Ishikawa (cell line): ENCODE results near the gene DDX5.

Experiments used
- CEBPB ChIP-seq: IDR thresholded peaks from 2 replicates; pipeline ENCODE4 v1.6.1; 2012
- CREB1 ChIP-seq: IDR thresholded peaks from 2 replicates; pipeline ENCODE4 v1.6.1; 2012; ENCODE audit warnings: low read depth
- EGR1 ChIP-seq: IDR thresholded peaks from 2 replicates; pipeline ENCODE4 v1.6.1; 2012
- EP300 ChIP-seq: IDR thresholded peaks from 2 replicates; pipeline ENCODE4 v1.6.1; 2012; ENCODE audit warnings: borderline replicate concordance
- FOXM1 ChIP-seq: IDR thresholded peaks from 2 replicates; pipeline ENCODE4 v1.6.1; 2012; ENCODE audit warnings: low read depth, borderline replicate concordance
- NFIC ChIP-seq: IDR thresholded peaks from 2 replicates; pipeline ENCODE4 v1.6.1; 2012
- RAD21 ChIP-seq: IDR thresholded peaks from 2 replicates; pipeline ENCODE4 v1.6.1; 2012; ENCODE audit warnings: low read depth
- TAF1 ChIP-seq: IDR thresholded peaks from 2 replicates; pipeline ENCODE4 v1.6.1; 2012; ENCODE audit warnings: low read depth, mild to moderate bottlenecking
- TCF12 ChIP-seq: IDR thresholded peaks from 2 replicates; pipeline ENCODE4 v1.6.1; 2012; ENCODE audit warnings: low read depth
- TEAD4 ChIP-seq: IDR thresholded peaks from 2 replicates; pipeline ENCODE4 v1.6.1; 2012
- YY1 ChIP-seq: IDR thresholded peaks from 2 replicates; pipeline ENCODE4 v1.6.1; 2012; ENCODE audit warnings: low read depth
- ZBTB7A ChIP-seq: IDR thresholded peaks from 2 replicates; pipeline ENCODE4 v1.6.1; 2012; ENCODE audit warnings: low read depth
- TF ChIP-seq, protein P1 (sequence below): IDR thresholded peaks from 2 replicates; pipeline ENCODE4 v1.6.1; 2012; ENCODE audit warnings: low read depth, mild to moderate bottlenecking
- TF ChIP-seq, protein P2 (sequence below): IDR thresholded peaks from 2 replicates; pipeline ENCODE4 v1.6.1; 2012
- TF ChIP-seq, protein P3 (sequence below): IDR thresholded peaks from 2 replicates; pipeline ENCODE4 v1.6.1; 2012

The DDX5 gene

DNA sequence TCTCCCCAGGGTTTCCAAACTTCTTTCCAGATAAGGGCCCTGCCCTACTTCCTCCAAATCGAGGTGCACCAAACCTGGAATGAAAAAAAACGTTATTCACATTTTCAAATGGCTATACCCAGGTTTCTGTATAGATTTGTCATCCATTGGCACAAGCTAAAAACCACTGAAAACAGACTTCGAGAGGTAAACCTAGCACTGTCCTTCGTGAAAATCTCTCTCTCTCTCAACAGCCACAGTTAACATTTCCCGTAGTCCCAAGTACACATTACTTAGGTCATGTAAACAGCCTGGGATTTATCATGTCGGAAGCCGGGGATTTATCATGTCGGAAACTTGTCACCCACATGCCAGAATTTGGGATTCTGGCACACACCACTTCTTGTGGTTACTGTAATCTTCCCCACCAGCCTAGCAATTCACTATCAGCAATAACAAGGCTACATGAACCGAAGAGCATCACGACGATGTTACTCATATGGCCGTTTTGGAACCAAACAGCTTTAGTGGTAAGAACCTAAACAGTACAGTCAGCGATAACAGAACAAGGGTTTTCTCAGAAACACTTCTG lies 1.2 kb downstream of the DDX5 start:
- no peak for TF ChIP-seq ZBTB7A
- TF ChIP-seq RAD21 = no peak
- no peak for TF ChIP-seq FOXM1
- TF ChIP-seq TCF12 = no peak
- no peak for TF ChIP-seq EGR1
- TF ChIP-seq EP300 = no peak
- TF ChIP-seq NFIC = no peak
- TF ChIP-seq CREB1 = no peak
- TF ChIP-seq CEBPB = no peak
- TF ChIP-seq, protein P1, sequence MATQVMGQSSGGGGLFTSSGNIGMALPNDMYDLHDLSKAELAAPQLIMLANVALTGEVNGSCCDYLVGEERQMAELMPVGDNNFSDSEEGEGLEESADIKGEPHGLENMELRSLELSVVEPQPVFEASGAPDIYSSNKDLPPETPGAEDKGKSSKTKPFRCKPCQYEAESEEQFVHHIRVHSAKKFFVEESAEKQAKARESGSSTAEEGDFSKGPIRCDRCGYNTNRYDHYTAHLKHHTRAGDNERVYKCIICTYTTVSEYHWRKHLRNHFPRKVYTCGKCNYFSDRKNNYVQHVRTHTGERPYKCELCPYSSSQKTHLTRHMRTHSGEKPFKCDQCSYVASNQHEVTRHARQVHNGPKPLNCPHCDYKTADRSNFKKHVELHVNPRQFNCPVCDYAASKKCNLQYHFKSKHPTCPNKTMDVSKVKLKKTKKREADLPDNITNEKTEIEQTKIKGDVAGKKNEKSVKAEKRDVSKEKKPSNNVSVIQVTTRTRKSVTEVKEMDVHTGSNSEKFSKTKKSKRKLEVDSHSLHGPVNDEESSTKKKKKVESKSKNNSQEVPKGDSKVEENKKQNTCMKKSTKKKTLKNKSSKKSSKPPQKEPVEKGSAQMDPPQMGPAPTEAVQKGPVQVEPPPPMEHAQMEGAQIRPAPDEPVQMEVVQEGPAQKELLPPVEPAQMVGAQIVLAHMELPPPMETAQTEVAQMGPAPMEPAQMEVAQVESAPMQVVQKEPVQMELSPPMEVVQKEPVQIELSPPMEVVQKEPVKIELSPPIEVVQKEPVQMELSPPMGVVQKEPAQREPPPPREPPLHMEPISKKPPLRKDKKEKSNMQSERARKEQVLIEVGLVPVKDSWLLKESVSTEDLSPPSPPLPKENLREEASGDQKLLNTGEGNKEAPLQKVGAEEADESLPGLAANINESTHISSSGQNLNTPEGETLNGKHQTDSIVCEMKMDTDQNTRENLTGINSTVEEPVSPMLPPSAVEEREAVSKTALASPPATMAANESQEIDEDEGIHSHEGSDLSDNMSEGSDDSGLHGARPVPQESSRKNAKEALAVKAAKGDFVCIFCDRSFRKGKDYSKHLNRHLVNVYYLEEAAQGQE = no peak

DNA sequence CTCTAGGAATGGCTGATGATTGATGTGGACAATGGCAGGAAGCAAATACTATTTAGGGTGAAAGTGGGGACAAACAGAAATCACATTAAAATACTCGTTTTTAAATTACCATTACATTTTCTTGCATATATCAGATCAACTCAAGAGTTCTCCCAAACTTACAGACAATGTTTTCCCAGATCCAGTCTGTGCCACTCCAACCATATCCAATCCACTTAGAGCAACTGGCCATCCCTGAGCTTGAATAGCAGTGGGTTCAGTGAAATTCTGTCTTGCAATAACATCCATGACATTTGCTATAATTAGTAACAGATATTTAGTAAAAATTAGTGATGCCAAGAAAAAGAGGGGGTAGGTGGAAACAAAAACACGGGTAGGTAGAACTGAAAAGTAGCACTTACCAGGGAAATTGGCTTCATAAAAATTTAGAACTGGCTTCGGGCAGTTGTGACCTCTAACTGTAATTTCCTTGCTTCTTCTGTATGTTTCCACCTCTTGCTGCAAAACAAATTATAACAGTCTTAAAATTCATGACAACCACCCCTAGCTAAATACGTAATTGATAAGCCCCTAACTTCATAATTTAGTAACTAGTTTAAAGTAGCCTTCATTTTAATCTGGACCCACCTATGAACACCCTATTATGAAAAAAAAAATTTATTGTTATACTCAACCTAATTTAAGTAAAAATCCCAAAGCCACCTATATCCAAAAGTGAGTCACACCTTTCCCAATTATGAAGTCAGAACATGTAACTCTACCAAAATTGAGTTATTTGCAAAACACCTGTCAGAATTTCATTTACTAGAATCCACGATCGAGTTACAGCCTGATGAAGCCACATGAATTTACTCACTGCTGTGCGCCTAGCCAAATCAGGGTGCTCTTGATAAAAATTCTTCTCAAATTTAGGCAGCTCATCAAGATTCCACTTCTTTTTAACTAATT lies 2.0 kb downstream of the DDX5 start:
- TF ChIP-seq TAF1 (no peak), TCF12 (no peak), TEAD4 (no peak), NFIC (no peak), ZBTB7A (no peak)
- TF ChIP-seq, protein P1 = no peak

DNA sequence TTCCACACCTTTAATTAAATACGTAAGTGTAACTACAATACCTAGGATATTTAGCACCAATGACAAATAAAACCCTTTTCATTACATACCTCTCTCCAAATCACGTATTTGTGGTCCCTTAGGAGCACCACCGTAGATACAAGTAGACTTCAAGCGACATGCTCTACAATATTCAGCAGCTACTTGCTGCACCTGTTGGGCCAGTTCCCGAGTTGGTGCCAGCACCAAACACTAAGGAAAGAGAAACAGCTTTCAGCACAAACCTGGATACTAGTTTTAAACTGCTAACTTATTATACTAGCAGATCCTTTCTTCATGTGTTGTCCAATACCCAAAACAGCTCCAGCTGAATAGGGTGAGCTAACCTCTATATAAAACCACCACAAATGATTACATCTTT lies 2.7 kb downstream of the DDX5 start:
- TF ChIP-seq FOXM1 = no peak
- no peak for TF ChIP-seq TAF1
- TF ChIP-seq, protein P2, sequence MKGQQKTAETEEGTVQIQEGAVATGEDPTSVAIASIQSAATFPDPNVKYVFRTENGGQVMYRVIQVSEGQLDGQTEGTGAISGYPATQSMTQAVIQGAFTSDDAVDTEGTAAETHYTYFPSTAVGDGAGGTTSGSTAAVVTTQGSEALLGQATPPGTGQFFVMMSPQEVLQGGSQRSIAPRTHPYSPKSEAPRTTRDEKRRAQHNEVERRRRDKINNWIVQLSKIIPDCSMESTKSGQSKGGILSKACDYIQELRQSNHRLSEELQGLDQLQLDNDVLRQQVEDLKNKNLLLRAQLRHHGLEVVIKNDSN = no peak
- no peak for TF ChIP-seq NFIC
- TF ChIP-seq, protein P1 = no peak
- TF ChIP-seq EGR1 = no peak

DNA sequence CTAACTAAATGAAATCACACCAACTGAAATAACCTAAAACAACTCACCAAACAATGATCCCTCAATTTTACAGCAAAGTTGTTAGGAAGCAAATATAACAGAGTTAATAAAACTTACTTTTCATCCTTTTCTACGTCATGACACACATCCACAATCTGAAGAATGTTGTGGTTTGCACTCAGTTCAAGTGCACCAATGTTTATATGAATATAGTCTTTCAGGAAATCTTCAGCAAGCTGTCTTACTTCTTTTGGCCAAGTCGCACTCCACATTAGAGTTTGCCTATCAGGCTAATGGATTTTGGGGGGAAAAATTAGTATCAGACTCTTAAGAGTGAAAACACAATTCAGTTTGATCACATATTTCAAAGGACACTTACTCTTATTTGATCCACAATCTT lies 3.3 kb downstream of the DDX5 start:
- no peak for TF ChIP-seq TAF1
- TF ChIP-seq CREB1 = no peak
- no peak for TF ChIP-seq YY1
- TF ChIP-seq, protein P3, sequence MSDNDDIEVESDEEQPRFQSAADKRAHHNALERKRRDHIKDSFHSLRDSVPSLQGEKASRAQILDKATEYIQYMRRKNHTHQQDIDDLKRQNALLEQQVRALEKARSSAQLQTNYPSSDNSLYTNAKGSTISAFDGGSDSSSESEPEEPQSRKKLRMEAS = no peak
- TF ChIP-seq FOXM1 = no peak
- TF ChIP-seq, protein P2 = no peak
- no peak for TF ChIP-seq ZBTB7A

DNA sequence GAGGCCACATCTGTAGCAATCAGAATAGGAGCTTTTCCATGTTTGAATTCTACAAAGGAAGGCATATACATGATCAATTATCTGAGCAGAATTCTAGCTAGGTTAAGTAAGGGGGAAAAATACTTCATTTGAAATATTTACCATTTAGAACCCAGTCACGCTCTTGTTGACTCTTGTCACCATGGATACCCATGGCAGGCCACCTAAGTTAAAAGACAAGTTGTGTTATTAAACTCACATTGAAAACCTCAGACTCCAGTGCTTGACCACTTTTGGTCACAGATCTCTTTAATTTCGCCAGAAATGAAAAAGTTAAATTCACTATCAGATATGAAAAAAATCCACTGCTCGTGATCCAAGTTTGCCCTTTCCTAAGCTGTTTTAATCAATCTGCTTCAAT lies 4.1 kb downstream of the DDX5 start:
- no peak for TF ChIP-seq TEAD4
- no peak for TF ChIP-seq CEBPB
- TF ChIP-seq, protein P1 = no peak
- no peak for TF ChIP-seq TAF1
- no peak for TF ChIP-seq TCF12
- TF ChIP-seq RAD21 = no peak
- TF ChIP-seq YY1 = no peak
- no peak for TF ChIP-seq ZBTB7A
- no peak for TF ChIP-seq EGR1
- TF ChIP-seq, protein P3 = no peak
- no peak for TF ChIP-seq EP300
- TF ChIP-seq, protein P2 = no peak
- no peak for TF ChIP-seq NFIC
- TF ChIP-seq FOXM1 = no peak
- no peak for TF ChIP-seq CREB1
